Naive thymus-derived CD4-positive, alpha-beta T cell (primary cell): ENCODE measurements around the gene MFN2. TPM values are rescaled to one million over a fixed set of nuclear protein-coding genes. Genes with fewer than 3 reads are reported as not detected.

Experiments
- ATAC-seq: fragments of 150-1000 bp; cut with Tn5 transposase; 2 replicates; pipeline ENCODE4 v1.10.0; 2021; ENCODE audit warnings: mild to moderate bottlenecking, moderate library complexity
- CTCF ChIA-PET: fragments of 350-600 bp; sonication (Branson Sonifier 250); formaldehyde crosslinking; loops from one replicate; lab custom pipeline; 2021; ENCODE audit warnings: antibody characterized with exemption; lab: Charles Lee
- POLR2A ChIA-PET: fragments of 350-600 bp; sonication (Branson Sonifier 250); formaldehyde crosslinking; loops from one replicate; lab custom pipeline; 2021; ENCODE audit warnings: antibody characterized with exemption, inconsistent platforms; lab: Charles Lee
- DNase-seq, 9 donors: peaks; one replicate each; pipeline versions ENCODE4 v3.0.0 to v3.0.0-alpha.2; 2020 to 2022; ENCODE audit warnings: mixed read lengths in 1 of 9
- H3K27ac ChIP-seq: one replicate; pipeline ENCODE4 v1.7.0; 2013; ENCODE audit warnings: mild to moderate bottlenecking, low read depth, low read length, moderate library complexity
- H3K27me3 ChIP-seq, 2 donors: one replicate each; pipeline ENCODE4 v1.7.0; 2013; ENCODE audit warnings: low read length in 2 of 2, mild to moderate bottlenecking in 2 of 2, moderate library complexity in 2 of 2; ENCODE audit not compliant: control insufficient read depth in 2 of 2, insufficient read depth in 2 of 2
- H3K36me3 ChIP-seq, 3 experiments: 1 replicate in 2 of 3; 2 replicates in 1 of 3; pipeline ENCODE4 v1.7.0; 2013; ENCODE audit warnings: low read length in 3 of 3, mild to moderate bottlenecking in 3 of 3, moderate library complexity in 1 of 3; ENCODE audit not compliant: insufficient read depth in 3 of 3, control insufficient read depth in 2 of 3
- H3K4me1 ChIP-seq, 2 donors: one replicate each; pipeline ENCODE4 v1.7.0; 2013; ENCODE audit warnings: low read length in 2 of 2, mild to moderate bottlenecking in 2 of 2, moderate library complexity in 1 of 2; ENCODE audit not compliant: control insufficient read depth in 2 of 2, insufficient read depth in 2 of 2
- H3K4me3 ChIP-seq: 2 replicates; pipeline ENCODE4 v1.7.0; 2013; ENCODE audit warnings: mild to moderate bottlenecking, low read length
- H3K9me3 ChIP-seq, 3 experiments: 1 replicate in 2 of 3; 2 replicates in 1 of 3; pipeline ENCODE4 v1.7.0; 2013; ENCODE audit warnings: low read length in 3 of 3; ENCODE audit not compliant: control insufficient read depth in 2 of 3
- H3K27ac Mint-ChIP-seq, 9 donors: one replicate each; pipeline ENCODE4 v1.8.0; 2020 to 2022; ENCODE audit warnings: mixed read lengths in 9 of 9, mild to moderate bottlenecking in 8 of 9, moderate library complexity in 5 of 9, inconsistent platforms in 2 of 9
- H3K27me3 Mint-ChIP-seq, 5 donors: one replicate each; pipeline ENCODE4 v1.8.0; 2021 to 2022; ENCODE audit warnings: mixed read lengths in 5 of 5, mild to moderate bottlenecking in 1 of 5
- H3K36me3 Mint-ChIP-seq, 5 donors: one replicate each; pipeline ENCODE4 v1.8.0; 2020 to 2022; ENCODE audit warnings: mixed read lengths in 5 of 5, mild to moderate bottlenecking in 3 of 5, inconsistent platforms in 1 of 5
- H3K4me1 Mint-ChIP-seq, 7 donors: one replicate each; pipeline ENCODE4 v1.8.0; 2020 to 2022; ENCODE audit warnings: mixed read lengths in 7 of 7, mild to moderate bottlenecking in 3 of 7, inconsistent platforms in 1 of 7
- H3K4me3 Mint-ChIP-seq, 10 donors: one replicate each; pipeline ENCODE4 v1.8.0; 2020 to 2022; ENCODE audit warnings: mild to moderate bottlenecking in 10 of 10, mixed read lengths in 10 of 10, moderate library complexity in 6 of 10, inconsistent platforms in 2 of 10
- H3K9me3 Mint-ChIP-seq, 11 donors: one replicate each; pipeline ENCODE4 v1.8.0; 2020 to 2022; ENCODE audit warnings: mixed read lengths in 11 of 11, mild to moderate bottlenecking in 4 of 11, inconsistent platforms in 1 of 11, moderate library complexity in 1 of 11
- intact Hi-C, 2 donors: fragments of 100-400 bp; cut with micrococcal nuclease; formaldehyde crosslinking; loops; one replicate each; pipeline ENCODE4 v1.15.1; 2023
- polyA plus RNA-seq, 2 donors: library from polyadenylated mRNA; unstranded; fragments of 300-500 nt; fragmentation: Illumina TruSeq; gene quantifications; one replicate each; pipeline ENCODE4 v1.2.3, GENCODE V29; 2021
- total RNA-seq, 6 experiments: library from RNA in 5 of 6; stranded (reverse) in 5 of 6; gene quantifications; 1 replicate in 5 of 6; 2 replicates in 1 of 6; pipeline ENCODE4 v1.2.3 and lab custom pipeline; 2021 to 2026

MFN2 gene
- total and polyA plus RNA-seq, 7 experiments from 2014 or later = 29.5 to 58.6 (median 42.8) TPM

DNA sequence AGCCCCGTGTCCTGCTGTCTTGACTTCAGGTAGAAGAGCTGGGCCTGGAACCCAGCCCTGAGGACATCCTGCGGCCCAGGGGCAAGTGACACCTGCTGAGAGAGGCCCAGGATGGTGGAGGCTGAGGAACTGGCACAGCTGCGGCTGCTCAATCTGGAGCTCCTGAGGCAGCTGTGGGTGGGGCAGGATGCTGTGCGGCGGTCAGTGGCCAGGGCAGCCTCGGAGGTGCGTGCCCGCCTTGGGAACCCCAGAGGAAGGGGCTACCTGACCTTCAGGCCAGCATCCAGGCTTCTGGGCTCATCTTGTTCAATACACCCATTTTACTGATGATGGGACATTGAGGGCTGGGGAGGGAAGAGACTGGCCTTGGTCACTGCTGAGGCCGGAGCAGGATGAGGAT, 41.4 kb downstream of the MFN2 start:
- H3K27me3 ChIP-seq = no peaks in the 10 kb centered on the region
- ATAC-seq (no peak), DNase-seq (no peak)
- Mint-ChIP-seq H3K36me3 (peaks cover 2 to 24% (median 11%) of the 10 kb centered on the region in 5 donors), H3K9me3 (peaks cover 0 to 3% (median 0%) of the 10 kb centered on the region in 11 donors), H3K4me3 (peak overlapping the region in 2 of 10 donors; percentile 2 to 3), H3K27me3 (peaks cover 0 to 3% (median 0%) of the 10 kb centered on the region in 5 donors), H3K27ac (no peak overlapping the region), H3K4me1 (peaks cover 0 to 26% (median 17%) of the 10 kb centered on the region in 7 donors)
- intact Hi-C loops = no loop called here
- no peaks in the 10 kb centered on the region for H3K9me3 ChIP-seq
- H3K4me1 ChIP-seq = no peaks in the 10 kb centered on the region
- ChIA-PET CTCF (no interaction called here), POLR2A (interaction anchor here (1.0 to 1.1 kb wide), 2 partner anchors 112 to 159 kb away, joined by 3 to 4 read pairs; no protein-coding TSS in a partner anchor)
- peaks cover 0 to 45% (median 0%) of the 10 kb centered on the region in 3 experiments for H3K36me3 ChIP-seq
- no peak overlapping the region for H3K27ac ChIP-seq
- H3K4me3 ChIP-seq = no peak overlapping the region

GRCh38 chr1:12022036-12022435, 41.8 kb downstream of the MFN2 start:
- Mint-ChIP-seq H3K4me3 (peak overlapping the region in 1 of 10 donors; percentile 3), H3K36me3 (peaks cover 4 to 28% (median 14%) of the 10 kb centered on the region in 5 donors), H3K27me3 (peaks cover 0 to 3% (median 0%) of the 10 kb centered on the region in 5 donors), H3K9me3 (peaks cover 0 to 3% (median 0%) of the 10 kb centered on the region in 11 donors), H3K4me1 (peaks cover 0 to 26% (median 17%) of the 10 kb centered on the region in 7 donors), H3K27ac (no peak overlapping the region)
- CTCF ChIA-PET = no interaction called here
- Histone ChIP-seq H3K36me3 (peaks cover 0 to 49% (median 0%) of the 10 kb centered on the region in 3 experiments), H3K27ac (no peak overlapping the region), H3K9me3 (no peaks in the 10 kb centered on the region), H3K27me3 (no peaks in the 10 kb centered on the region), H3K4me1 (no peaks in the 10 kb centered on the region), H3K4me3 (no peak overlapping the region)
- POLR2A ChIA-PET = interaction anchor here (1.0 kb wide), 1 partner anchor 112 kb away, joined by 4 read pairs; no protein-coding TSS in a partner anchor
- no peak for ATAC-seq
- no peak for DNase-seq
- intact Hi-C loops = no loop called here

DNA sequence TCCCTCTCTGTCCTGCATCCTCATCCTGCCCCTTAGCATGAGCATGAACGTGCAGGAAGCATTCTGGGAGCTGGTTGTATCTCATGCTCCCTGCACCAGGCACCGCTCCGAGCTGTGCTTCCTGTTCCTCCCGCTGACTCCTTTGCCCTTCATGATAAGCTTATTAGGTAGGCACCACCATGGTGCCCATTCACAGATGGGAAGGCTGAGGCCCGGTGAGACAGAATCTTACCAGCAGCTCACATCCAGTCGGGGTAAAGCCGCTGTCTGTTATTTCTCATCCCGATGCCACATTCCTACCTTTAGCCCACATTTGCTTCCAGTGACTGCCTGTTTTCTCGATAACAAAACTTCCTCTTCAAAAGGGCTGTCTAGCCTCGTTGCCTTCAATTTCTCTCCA, 46.3 kb downstream of the MFN2 start:
- ATAC-seq (no peak), DNase-seq (no peak)
- Mint-ChIP-seq H3K36me3 (peaks cover 10 to 41% (median 24%) of the 10 kb centered on the region in 5 donors), H3K27me3 (no peaks in the 10 kb centered on the region), H3K4me1 (peaks cover 0 to 20% (median 4%) of the 10 kb centered on the region in 7 donors), H3K27ac (peak overlapping the region in 1 of 9 donors; percentile 30), H3K4me3 (peak overlapping the region in 1 of 10 donors; percentile 53), H3K9me3 (peaks cover 0 to 1% (median 0%) of the 10 kb centered on the region in 11 donors)
- Histone ChIP-seq H3K4me1 (no peaks in the 10 kb centered on the region), H3K4me3 (no peak overlapping the region), H3K36me3 (peaks cover 0 to 83% (median 0%) of the 10 kb centered on the region in 3 experiments), H3K27me3 (no peaks in the 10 kb centered on the region), H3K27ac (no peak overlapping the region), H3K9me3 (no peaks in the 10 kb centered on the region)
- ChIA-PET CTCF (no interaction called here), POLR2A (interaction anchor here (0.9 kb wide), 1 partner anchor 10 kb away, joined by 3 read pairs; no protein-coding TSS in a partner anchor)
- intact Hi-C loops = no loop called here

GRCh38 chr1:12028248-12028647, 48.0 kb downstream of the MFN2 start:
- H3K4me3 ChIP-seq = no peak overlapping the region
- H3K36me3 Mint-ChIP-seq = peaks cover 10 to 38% (median 24%) of the 10 kb centered on the region in 5 donors
- ATAC-seq (no peak), DNase-seq (no peak)
- no peak overlapping the region for H3K27ac Mint-ChIP-seq
- intact Hi-C loops = no loop called here
- no peaks in the 10 kb centered on the region for H3K27me3 Mint-ChIP-seq
- CTCF ChIA-PET = no interaction called here
- H3K27me3 ChIP-seq = no peaks in the 10 kb centered on the region
- H3K4me1 ChIP-seq = no peaks in the 10 kb centered on the region
- H3K9me3 ChIP-seq = no peaks in the 10 kb centered on the region
- H3K4me3 Mint-ChIP-seq = no peak overlapping the region
- no peak overlapping the region for H3K27ac ChIP-seq
- peaks cover 0 to 81% (median 0%) of the 10 kb centered on the region in 3 experiments for H3K36me3 ChIP-seq
- no peaks in the 10 kb centered on the region for H3K9me3 Mint-ChIP-seq
- POLR2A ChIA-PET = no interaction called here
- peaks cover 0 to 14% (median 0%) of the 10 kb centered on the region in 7 donors for H3K4me1 Mint-ChIP-seq

DNA sequence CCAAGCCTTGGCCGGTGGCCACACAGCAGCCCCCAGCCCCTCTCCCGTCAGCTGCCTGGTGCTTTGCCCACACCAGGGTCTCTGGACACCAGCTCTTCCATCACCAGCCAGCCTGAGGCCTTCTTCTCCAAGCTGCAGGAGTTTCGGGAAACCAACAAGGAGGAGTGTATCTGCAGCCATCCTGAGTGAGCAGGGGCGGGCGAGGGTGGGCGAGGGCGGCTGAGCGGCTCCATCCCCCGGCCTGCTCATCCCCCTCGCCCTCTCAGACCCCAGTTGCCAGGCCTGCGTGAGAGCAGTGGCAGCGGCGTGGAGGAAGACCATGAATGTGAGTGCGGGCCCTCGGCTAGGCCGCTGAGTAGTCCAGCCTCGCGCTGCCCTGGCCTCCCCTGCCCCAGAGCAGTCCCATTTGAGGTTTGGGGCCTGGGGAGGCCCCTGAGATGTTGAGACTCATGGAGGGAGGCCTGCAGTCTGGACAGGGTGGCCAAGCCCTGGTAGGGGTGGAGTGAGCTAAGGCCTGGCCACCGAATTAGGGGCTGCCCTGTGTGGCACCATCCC, 48.8 kb downstream of the MFN2 start:
- H3K36me3 Mint-ChIP-seq = peaks cover 10 to 36% (median 24%) of the 10 kb centered on the region in 5 donors
- POLR2A ChIA-PET = no interaction called here
- Histone ChIP-seq H3K27ac (no peak overlapping the region), H3K4me3 (no peak overlapping the region), H3K27me3 (no peaks in the 10 kb centered on the region), H3K4me1 (no peaks in the 10 kb centered on the region), H3K9me3 (no peaks in the 10 kb centered on the region), H3K36me3 (peaks cover 0 to 77% (median 0%) of the 10 kb centered on the region in 3 experiments)
- no peak overlapping the region for H3K4me3 Mint-ChIP-seq
- H3K27me3 Mint-ChIP-seq = no peaks in the 10 kb centered on the region
- CTCF ChIA-PET = no interaction called here
- no peak overlapping the region for H3K27ac Mint-ChIP-seq
- intact Hi-C loops = no loop called here
- no peaks in the 10 kb centered on the region for H3K9me3 Mint-ChIP-seq
- ATAC-seq (no peak), DNase-seq (no peak)
- peaks cover 0 to 11% (median 0%) of the 10 kb centered on the region in 7 donors for H3K4me1 Mint-ChIP-seq

- CTCF ChIA-PET = no interaction called here
- no peak overlapping the region for H3K4me3 Mint-ChIP-seq
- Histone ChIP-seq H3K27ac (no peak overlapping the region), H3K9me3 (no peaks in the 10 kb centered on the region), H3K36me3 (peaks cover 0 to 71% (median 0%) of the 10 kb centered on the region in 3 experiments), H3K4me1 (no peaks in the 10 kb centered on the region), H3K27me3 (no peaks in the 10 kb centered on the region), H3K4me3 (no peak overlapping the region)
- no peak for DNase-seq
- H3K36me3 Mint-ChIP-seq = peaks cover 10 to 28% (median 20%) of the 10 kb centered on the region in 5 donors
- H3K27ac Mint-ChIP-seq = no peak overlapping the region
- POLR2A ChIA-PET = no interaction called here
- no peak for ATAC-seq
- H3K9me3 Mint-ChIP-seq = no peaks in the 10 kb centered on the region
- peaks cover 0 to 11% (median 0%) of the 10 kb centered on the region in 7 donors for H3K4me1 Mint-ChIP-seq
- intact Hi-C loops = loop anchor here in 1 of 2 donors (2.0 kb wide), 2 partner anchors 29 to 121 kb away; no protein-coding TSS in a partner anchor
- H3K27me3 Mint-ChIP-seq = no peaks in the 10 kb centered on the region
These were observed 49.6 kb downstream of the MFN2 start for GRCh38 chr1:12029720-12030339.
